ENCODE data around the gene ATRAID. TPM values are rescaled to one million over a fixed set of nuclear protein-coding genes. Genes with fewer than 3 reads are reported as not detected.
"Not testable (repeated sequence)": the region's sequence is repeated elsewhere in the genome, so short reads cannot be mapped to it uniquely, and the experiment has no call there.

Gene ATRAID
- total RNA-seq, 1 donor from 2014 or later, result 43.7 TPM

GRCh38 chr2:27194538-27195354 is 17.1 kb upstream of the ATRAID start:
- DNase-seq, result no peak

DNA sequence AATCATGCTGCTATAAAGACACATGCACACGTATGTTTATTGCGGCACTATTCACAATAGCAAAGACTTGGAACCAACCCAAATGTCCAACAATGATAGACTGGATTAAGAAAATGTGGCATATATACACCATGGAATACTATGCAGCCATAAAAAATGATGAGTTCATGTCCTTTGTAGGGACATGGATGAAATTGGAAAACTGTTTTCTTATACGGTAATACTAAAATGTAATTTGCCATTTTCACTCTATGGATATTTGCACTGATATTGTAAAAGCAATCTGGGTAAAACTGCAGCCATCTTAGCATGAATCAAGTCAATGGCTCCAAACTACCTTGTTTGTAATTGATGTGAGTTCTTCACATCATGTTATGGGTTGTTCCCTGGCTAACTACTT is 16.0 kb upstream of the ATRAID start:
- DNase-seq, result not testable (repeated sequence)

- DNase-seq, result not testable (repeated sequence)
Observed at GRCh38 chr2:27198068-27198467, 13.8 kb upstream of the ATRAID start.

- no peak for DNase-seq
Observed at GRCh38 chr2:27198627-27199026, 13.2 kb upstream of the ATRAID start.

DNA sequence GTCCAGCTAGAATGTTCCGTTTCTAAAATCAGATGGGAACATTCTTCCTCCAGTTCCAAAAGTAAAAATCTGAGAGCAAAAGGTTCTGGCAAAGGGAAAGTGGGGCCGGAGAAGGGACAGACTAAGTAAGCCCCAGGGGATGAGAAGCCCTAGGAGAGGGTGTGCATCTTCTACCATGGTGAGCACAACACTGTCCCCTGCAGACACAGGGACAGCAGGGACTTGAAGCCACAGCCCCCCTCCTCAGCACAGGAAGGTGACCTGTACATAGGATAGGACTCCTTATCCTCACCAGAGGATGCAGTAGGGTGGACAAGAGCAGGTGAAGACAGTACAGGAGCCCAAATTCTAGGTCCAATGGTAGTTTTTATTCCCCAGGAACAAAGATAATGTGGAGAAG is 12.6 kb upstream of the ATRAID start:
- DNase-seq, result no peak

DNA sequence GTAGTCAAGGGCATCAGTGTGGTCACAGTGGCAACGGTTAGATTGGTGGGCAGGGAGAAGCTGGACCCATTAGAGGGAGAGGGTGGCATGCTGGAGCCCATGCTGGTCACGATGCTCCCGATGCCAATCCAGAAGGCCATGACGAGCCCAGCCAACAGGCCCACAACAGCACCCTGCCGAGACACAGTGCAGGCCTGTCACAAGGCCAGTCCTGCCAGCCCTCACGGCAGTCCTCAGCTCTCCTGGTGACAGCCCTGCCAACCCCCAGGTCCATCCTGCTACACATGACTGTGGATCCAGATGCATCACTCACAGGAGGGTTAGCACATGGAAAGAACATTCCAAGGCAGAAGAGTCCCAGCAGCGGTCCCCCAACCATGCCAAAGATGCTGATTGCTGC is 10.2 kb upstream of the ATRAID start:
- no peak for DNase-seq

DNA sequence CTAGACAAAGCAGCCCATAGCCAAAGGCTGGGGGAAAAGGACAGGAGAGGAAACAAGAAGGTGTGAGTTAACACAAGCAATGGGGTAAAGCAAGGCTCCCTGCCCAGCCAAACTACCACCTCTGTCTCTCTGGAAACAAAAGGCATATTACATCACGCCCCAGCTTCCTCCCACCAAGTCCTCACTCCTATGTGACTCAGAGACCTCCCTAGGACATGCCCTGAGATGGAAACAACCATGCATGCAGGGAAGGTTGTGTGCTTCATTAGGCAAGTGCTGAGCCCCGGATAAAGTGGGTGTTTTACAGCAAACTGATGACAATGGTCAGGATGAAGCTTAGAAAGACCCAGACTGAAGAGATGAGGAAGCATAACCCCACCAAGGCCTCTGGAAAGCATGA is 9.0 kb upstream of the ATRAID start:
- no peak for DNase-seq

- DNase-seq, result no peak
Observed at GRCh38 chr2:27203741-27204140, 8.1 kb upstream of the ATRAID start.

DNA sequence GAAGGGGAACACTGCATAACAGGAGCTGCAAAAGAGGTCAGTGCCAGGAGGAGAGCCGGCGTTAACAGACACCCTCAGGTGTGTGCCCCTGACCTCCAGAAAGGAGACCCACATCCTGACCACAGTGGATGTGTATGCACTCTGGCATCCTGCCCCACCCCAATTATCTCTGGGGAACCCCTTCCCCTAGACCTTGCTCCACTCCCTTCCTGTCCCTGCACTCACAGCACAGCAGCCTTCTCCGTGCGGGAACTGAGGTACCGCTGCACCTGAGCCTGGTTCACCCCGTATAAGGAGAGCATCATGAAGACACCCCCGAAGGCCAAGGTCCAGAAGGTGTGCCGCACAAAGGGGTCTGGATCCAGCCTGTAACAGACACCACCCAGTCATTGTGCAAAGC is 7.3 kb upstream of the ATRAID start:
- no peak for DNase-seq

GRCh38 chr2:27205206-27205605 is 6.6 kb upstream of the ATRAID start:
- DNase-seq, result no peak

GRCh38 chr2:27206346-27206745 is 5.5 kb upstream of the ATRAID start:
- no peak for DNase-seq

DNA sequence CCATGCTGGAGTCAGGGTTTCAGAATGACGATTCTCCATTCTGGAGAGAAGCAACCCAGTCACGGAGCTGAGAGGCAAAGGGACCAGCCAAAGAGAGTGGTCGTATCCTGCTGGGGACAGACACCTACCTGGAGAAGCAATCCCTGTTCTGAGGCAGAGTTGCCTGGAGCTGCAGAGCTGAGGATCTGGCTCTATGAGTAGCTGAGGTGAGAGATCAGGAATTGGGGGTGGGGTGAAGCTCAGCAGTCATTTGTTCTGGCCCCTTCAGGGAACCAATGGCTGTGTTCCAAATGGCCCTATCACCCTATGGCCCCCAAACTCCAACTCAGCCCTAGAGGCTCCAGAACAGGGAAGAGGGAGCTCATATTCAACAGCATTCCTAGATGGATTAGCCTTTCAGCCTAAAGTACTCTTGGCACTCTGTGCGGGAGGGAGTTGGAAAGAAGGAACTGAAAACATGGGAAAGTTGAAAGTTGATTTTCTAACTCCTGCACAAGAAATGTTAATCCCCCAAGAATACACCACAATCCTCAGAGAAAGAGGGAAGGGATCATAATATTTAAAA is 3.3 kb upstream of the ATRAID start:
- no peak for DNase-seq

GRCh38 chr2:27209621-27210401 is 2.0 kb upstream of the ATRAID start:
- DNase-seq, result no peak

- no peak for DNase-seq
Observed at GRCh38 chr2:27211241-27211942, 449 bp upstream of the ATRAID start.

DNA sequence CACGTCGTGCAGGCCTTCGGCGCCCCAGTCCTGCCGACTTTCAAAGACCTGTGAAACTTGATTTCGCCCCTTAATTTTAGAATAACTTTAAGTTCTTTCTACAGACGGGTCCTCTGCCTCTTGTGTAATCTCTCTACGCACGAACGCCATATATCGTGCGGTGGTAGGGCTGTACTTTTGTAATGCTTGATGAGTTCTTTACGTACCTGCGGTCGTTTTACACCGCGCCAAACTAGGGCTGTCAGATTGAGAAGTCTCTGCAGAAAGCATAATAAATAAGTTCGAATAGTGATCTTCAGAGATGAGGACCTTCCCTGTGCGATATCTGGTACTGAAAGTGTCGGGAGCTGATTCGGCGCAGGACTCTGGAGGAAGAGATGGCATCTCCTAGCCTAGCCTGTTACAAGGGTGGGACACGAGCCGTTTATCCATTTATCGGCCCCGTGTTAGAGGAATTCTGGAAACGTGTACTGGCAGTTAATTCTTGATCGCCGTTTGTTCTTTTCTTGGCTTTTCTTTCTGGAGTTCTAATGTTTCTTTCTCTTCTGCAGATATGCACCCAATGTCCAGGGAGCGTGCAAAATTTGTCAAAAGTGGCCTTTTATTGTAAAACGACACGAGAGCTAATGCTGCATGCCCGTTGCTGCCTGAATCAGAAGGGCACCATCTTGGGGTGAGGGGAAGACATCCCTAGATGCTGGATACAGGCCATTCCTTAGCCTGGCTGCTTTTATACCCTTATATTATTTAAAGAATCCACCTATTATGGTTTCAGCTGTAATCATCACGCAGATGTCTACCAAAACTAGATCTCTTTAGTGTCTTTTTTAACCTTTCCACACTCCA is 1.0 kb downstream of the ATRAID start:
- DNase-seq, result no peak

DNA sequence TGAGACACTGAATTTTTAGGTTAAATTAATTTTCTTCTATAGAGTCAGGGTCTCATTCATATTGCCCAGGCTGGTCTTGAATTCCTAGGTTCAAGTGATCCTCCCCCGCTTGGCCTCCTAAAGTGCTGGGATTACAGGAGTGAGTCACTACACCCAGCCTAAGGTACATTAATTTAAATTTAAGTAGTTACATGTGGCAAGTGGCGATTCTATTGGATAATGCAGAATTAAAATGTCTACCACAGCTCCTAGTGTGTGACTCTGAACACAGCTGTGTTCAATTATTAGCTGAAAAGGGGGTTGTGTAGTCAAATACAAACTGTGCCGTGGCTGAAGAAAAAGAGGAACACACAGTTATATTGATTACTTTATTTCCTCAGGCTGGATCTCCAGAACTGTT is 3.1 kb downstream of the ATRAID start:
- no peak for DNase-seq

DNA sequence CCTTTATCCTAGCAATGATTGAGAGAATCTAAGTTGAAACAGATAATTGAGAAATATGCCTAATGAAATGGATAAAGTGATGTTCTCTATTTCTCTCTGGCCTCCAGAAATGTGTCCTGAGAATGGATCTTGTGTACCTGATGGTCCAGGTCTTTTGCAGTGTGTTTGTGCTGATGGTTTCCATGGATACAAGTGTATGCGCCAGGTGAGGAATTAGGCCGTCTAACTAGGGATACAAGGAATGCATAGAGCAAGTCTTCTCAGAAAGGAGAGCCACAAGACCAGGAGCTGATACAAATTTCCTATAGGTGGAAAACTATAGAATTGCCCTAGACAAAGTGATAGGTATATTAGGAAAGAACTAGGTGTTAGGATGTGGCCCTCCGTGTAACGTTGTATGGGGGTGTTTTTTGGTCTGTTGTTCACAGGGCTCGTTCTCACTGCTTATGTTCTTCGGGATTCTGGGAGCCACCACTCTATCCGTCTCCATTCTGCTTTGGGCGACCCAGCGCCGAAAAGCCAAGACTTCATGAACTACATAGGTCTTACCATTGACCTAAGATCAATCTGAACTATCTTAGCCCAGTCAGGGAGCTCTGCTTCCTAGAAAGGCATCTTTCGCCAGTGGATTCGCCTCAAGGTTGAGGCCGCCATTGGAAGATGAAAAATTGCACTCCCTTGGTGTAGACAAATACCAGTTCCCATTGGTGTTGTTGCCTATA is 4.7 kb downstream of the ATRAID start:
- no peak for DNase-seq

GRCh38 chr2:27217173-27218121 is 5.6 kb downstream of the ATRAID start, which contains the start of gene CAD:
Gene CAD, plus strand, starts transcription at chr2:27217369. Its CDS starts 183 bp downstream, at chr2:27217552.
- peak; percentile 81 for DNase-seq

DNA sequence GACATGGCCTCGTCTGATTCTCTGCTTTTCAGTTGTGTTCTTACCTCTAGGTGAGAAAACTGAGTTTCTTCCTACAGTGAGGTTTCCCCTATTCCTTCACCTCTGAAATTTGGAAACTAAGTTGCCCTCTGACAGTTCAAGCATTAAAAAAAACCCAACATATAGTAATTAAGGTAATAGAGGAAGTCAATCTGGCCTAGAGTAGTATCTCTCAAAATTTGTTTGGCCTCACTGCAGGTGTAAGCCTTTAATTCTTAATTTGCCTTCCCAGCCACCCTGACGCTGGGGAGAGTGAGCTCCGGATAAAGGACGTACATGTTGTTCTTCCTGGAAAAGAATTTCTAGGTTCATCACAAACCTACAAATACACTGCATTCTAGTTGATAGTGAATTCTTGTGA is 6.8 kb downstream of the ATRAID start:
- no peak for DNase-seq

GRCh38 chr2:27219091-27219490 is 7.2 kb downstream of the ATRAID start:
- DNase-seq, result no peak

Measured in occipital lobe (tissue), 2 donors.